GM19452 (cell line): Measurements from ENCODE around the gene HK2.
"Not testable (repeated sequence)": the region's sequence is repeated elsewhere in the genome, so short reads cannot be mapped to it uniquely, and the experiment has no call there.

Experiments used
- ATAC-seq: cut with Tn5 transposase; IDR thresholded peaks from one replicate; pipeline ENCODE4 v1.9.1; 2021; ENCODE audit not compliant: unreplicated experiment

Gene HK2

GRCh38 chr2:74893332-74893731, 59.4 kb downstream of the HK2 start:
- no peak for ATAC-seq

GRCh38 chr2:74894272-74894981, 60.5 kb downstream of the HK2 start:
- ATAC-seq = no peak

- ATAC-seq = no peak
Measured at GRCh38 chr2:74895001-74895400, 61.1 kb downstream of the HK2 start.

GRCh38 chr2:74896232-74896631, 62.3 kb downstream of the HK2 start:
- no peak for ATAC-seq

GRCh38 chr2:74900225-74900624, 66.3 kb downstream of the HK2 start:
- not testable (repeated sequence) for ATAC-seq

- no peak for ATAC-seq
Measured at GRCh38 chr2:74902281-74902860, 68.4 kb downstream of the HK2 start.

- no peak for ATAC-seq
Measured at GRCh38 chr2:74906395-74906794, 72.5 kb downstream of the HK2 start.

GRCh38 chr2:74907560-74907959, 73.6 kb downstream of the HK2 start:
- not testable (repeated sequence) for ATAC-seq

- ATAC-seq = no peak
Measured at GRCh38 chr2:74908748-74909444, 75.0 kb downstream of the HK2 start.

- ATAC-seq = no peak
Measured at GRCh38 chr2:74910245-74910644, 76.3 kb downstream of the HK2 start.

- no peak for ATAC-seq
Measured at GRCh38 chr2:74911061-74911460, 77.1 kb downstream of the HK2 start.

GRCh38 chr2:74915743-74916142, 81.8 kb downstream of the HK2 start:
- no peak for ATAC-seq

GRCh38 chr2:74916394-74916793, 82.5 kb downstream of the HK2 start:
- no peak for ATAC-seq

GRCh38 chr2:74917702-74918619, 84.0 kb downstream of the HK2 start:
- no peak for ATAC-seq

GRCh38 chr2:74919827-74920226, 85.9 kb downstream of the HK2 start:
- ATAC-seq = no peak

- no peak for ATAC-seq
Measured at GRCh38 chr2:74921236-74921736, 87.4 kb downstream of the HK2 start.

- no peak for ATAC-seq
Measured at GRCh38 chr2:74922592-74923227, 88.8 kb downstream of the HK2 start.

GRCh38 chr2:74924463-74925265, 90.7 kb downstream of the HK2 start:
- ATAC-seq = no peak

- no peak for ATAC-seq
Measured at GRCh38 chr2:74925361-74925786, 91.4 kb downstream of the HK2 start.

GRCh38 chr2:74927621-74928020, 93.7 kb downstream of the HK2 start:
- no peak for ATAC-seq
